ENCODE measurements around the gene STARD3.

DNA sequence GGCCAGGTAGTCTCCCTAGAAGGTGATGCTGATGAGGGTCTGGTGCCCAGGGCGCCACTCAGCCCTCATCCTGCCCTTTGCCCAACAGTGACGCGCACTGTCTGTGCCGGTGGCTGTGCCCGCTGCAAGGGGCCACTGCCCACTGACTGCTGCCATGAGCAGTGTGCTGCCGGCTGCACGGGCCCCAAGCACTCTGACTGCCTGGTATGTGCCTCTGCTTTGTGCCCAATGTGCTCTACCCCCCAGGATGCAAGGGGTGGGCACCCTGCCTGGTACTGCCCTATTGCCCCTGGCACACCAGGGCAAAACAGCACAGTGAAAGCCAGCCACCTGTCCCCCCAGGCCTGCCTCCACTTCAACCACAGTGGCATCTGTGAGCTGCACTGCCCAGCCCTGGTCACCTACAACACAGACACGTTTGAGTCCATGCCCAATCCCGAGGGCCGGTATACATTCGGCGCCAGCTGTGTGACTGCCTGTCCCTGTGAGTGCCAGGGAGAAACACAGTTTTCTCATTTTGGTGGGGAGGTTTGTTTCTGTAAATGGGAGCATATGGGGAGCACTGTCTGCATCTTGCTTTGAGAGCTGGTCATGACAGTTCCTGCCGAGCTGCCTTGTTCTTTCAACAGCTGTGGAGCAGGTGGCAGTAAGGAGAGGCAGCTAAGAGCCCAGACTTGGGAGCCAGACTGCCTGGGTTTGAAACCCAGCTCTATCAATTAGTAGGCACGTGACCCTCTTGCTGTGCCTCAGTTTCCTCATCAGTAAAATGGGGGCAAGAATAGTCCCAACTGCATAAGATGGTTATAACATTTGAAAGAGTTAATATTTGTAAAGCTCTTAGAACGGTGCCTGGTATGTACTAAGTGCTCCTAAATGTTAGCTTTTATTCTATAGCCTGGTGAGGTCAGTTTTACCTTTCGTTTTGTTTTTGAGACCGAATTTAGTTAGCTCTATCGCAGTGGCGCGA, 73.3 kb downstream of the STARD3 start:
- TF ChIP-seq, protein P1, sequence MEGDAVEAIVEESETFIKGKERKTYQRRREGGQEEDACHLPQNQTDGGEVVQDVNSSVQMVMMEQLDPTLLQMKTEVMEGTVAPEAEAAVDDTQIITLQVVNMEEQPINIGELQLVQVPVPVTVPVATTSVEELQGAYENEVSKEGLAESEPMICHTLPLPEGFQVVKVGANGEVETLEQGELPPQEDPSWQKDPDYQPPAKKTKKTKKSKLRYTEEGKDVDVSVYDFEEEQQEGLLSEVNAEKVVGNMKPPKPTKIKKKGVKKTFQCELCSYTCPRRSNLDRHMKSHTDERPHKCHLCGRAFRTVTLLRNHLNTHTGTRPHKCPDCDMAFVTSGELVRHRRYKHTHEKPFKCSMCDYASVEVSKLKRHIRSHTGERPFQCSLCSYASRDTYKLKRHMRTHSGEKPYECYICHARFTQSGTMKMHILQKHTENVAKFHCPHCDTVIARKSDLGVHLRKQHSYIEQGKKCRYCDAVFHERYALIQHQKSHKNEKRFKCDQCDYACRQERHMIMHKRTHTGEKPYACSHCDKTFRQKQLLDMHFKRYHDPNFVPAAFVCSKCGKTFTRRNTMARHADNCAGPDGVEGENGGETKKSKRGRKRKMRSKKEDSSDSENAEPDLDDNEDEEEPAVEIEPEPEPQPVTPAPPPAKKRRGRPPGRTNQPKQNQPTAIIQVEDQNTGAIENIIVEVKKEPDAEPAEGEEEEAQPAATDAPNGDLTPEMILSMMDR (IDR thresholded peaks at IDR 0.05): no peak
- TF ChIP-seq POLR2A (IDR thresholded peaks at IDR 0.05) (no peak), EP300 (IDR thresholded peaks at IDR 0.05) (no peak)

All from ovary (tissue), 3 donors.